Measurements from ENCODE around the gene NEU3. TPM values are rescaled to one million over a fixed set of nuclear protein-coding genes. Genes with fewer than 3 reads are reported as not detected.

Gene NEU3
- total RNA-seq, 1 experiment from 2014 or later = 16.4 TPM

- ATAC-seq (no peak), DNase-seq (ENCODE audit: low spot score) (no peak)
- no peak overlapping the region; the same call in 1 of the 2 replicates for H3K27ac Mint-ChIP-seq
- no peaks in the 10 kb centered on the region for H3K9me3 Mint-ChIP-seq
- H3K36me3 Mint-ChIP-seq = peaks cover 9% of the 10 kb centered on the region; the same call in 1 of the 2 replicates
- ChIA-PET POLR2A (no interaction called here), CTCF (no interaction called here)
- H3K4me1 Mint-ChIP-seq = no peaks in the 10 kb centered on the region
- H3K4me3 Mint-ChIP-seq = no peak overlapping the region
- H3K27me3 Mint-ChIP-seq (ENCODE audit: low read depth) = no peaks in the 10 kb centered on the region
- TF ChIP-seq ZNF317 (CRISPR knock-in tag; IDR thresholded peaks at IDR 0.05; ENCODE audit: borderline replicate concordance, low read depth) = no peak
- no peak for TF ChIP-seq JAZF1 (CRISPR knock-in tag; IDR thresholded peaks at IDR 0.05)
- no peak for TF ChIP-seq FOXJ3 (CRISPR knock-in tag; IDR thresholded peaks at IDR 0.05; ENCODE audit: borderline replicate concordance)
- TF ChIP-seq, protein P1, sequence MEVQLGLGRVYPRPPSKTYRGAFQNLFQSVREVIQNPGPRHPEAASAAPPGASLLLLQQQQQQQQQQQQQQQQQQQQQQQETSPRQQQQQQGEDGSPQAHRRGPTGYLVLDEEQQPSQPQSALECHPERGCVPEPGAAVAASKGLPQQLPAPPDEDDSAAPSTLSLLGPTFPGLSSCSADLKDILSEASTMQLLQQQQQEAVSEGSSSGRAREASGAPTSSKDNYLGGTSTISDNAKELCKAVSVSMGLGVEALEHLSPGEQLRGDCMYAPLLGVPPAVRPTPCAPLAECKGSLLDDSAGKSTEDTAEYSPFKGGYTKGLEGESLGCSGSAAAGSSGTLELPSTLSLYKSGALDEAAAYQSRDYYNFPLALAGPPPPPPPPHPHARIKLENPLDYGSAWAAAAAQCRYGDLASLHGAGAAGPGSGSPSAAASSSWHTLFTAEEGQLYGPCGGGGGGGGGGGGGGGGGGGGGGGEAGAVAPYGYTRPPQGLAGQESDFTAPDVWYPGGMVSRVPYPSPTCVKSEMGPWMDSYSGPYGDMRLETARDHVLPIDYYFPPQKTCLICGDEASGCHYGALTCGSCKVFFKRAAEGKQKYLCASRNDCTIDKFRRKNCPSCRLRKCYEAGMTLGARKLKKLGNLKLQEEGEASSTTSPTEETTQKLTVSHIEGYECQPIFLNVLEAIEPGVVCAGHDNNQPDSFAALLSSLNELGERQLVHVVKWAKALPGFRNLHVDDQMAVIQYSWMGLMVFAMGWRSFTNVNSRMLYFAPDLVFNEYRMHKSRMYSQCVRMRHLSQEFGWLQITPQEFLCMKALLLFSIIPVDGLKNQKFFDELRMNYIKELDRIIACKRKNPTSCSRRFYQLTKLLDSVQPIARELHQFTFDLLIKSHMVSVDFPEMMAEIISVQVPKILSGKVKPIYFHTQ (CRISPR knock-in tag; IDR thresholded peaks at IDR 0.05) = no peak
- TF ChIP-seq ZNF396 (CRISPR knock-in tag; IDR thresholded peaks at IDR 0.05; ENCODE audit: borderline replicate concordance) = no peak
- TF ChIP-seq PREB (CRISPR knock-in tag; IDR thresholded peaks at IDR 0.05; ENCODE audit: borderline replicate concordance) = no peak
- TF ChIP-seq SP1 (CRISPR knock-in tag; conservative IDR thresholded peaks at IDR 0.05) = no peak
- TF ChIP-seq RELA (CRISPR knock-in tag; IDR thresholded peaks at IDR 0.05; ENCODE audit: borderline replicate concordance) = no peak
- TF ChIP-seq ATF3 (CRISPR knock-in tag; conservative IDR thresholded peaks at IDR 0.05) = no peak
- TF ChIP-seq ATF1 (CRISPR knock-in tag; IDR thresholded peaks at IDR 0.05) = no peak
- no peak for TF ChIP-seq ETV6 (CRISPR knock-in tag; IDR thresholded peaks at IDR 0.05)
- TF ChIP-seq, protein P2, sequence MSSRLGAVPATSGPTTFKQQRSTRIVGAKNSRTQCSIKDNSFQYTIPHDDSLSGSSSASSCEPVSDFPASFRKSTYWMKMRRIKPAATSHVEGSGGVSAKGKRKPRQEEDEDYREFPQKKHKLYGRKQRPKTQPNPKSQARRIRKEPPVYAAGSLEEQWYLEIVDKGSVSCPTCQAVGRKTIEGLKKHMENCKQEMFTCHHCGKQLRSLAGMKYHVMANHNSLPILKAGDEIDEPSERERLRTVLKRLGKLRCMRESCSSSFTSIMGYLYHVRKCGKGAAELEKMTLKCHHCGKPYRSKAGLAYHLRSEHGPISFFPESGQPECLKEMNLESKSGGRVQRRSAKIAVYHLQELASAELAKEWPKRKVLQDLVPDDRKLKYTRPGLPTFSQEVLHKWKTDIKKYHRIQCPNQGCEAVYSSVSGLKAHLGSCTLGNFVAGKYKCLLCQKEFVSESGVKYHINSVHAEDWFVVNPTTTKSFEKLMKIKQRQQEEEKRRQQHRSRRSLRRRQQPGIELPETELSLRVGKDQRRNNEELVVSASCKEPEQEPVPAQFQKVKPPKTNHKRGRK (CRISPR knock-in tag; IDR thresholded peaks at IDR 0.05; ENCODE audit: borderline replicate concordance) = no peak
- TF ChIP-seq ATF2 (CRISPR knock-in tag; IDR thresholded peaks at IDR 0.05; ENCODE audit: borderline replicate concordance, low read depth) = no peak
- TF ChIP-seq GRHL2 (CRISPR knock-in tag; IDR thresholded peaks at IDR 0.05; ENCODE audit: insufficient replicate concordance, severe bottlenecking) = no peak
- no peak for TF ChIP-seq NR3C1 (CRISPR knock-in tag; conservative IDR thresholded peaks at IDR 0.05; ENCODE audit: low read depth)
- TF ChIP-seq, protein P3, sequence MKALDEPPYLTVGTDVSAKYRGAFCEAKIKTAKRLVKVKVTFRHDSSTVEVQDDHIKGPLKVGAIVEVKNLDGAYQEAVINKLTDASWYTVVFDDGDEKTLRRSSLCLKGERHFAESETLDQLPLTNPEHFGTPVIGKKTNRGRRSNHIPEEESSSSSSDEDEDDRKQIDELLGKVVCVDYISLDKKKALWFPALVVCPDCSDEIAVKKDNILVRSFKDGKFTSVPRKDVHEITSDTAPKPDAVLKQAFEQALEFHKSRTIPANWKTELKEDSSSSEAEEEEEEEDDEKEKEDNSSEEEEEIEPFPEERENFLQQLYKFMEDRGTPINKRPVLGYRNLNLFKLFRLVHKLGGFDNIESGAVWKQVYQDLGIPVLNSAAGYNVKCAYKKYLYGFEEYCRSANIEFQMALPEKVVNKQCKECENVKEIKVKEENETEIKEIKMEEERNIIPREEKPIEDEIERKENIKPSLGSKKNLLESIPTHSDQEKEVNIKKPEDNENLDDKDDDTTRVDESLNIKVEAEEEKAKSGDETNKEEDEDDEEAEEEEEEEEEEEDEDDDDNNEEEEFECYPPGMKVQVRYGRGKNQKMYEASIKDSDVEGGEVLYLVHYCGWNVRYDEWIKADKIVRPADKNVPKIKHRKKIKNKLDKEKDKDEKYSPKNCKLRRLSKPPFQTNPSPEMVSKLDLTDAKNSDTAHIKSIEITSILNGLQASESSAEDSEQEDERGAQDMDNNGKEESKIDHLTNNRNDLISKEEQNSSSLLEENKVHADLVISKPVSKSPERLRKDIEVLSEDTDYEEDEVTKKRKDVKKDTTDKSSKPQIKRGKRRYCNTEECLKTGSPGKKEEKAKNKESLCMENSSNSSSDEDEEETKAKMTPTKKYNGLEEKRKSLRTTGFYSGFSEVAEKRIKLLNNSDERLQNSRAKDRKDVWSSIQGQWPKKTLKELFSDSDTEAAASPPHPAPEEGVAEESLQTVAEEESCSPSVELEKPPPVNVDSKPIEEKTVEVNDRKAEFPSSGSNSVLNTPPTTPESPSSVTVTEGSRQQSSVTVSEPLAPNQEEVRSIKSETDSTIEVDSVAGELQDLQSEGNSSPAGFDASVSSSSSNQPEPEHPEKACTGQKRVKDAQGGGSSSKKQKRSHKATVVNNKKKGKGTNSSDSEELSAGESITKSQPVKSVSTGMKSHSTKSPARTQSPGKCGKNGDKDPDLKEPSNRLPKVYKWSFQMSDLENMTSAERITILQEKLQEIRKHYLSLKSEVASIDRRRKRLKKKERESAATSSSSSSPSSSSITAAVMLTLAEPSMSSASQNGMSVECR (CRISPR knock-in tag; IDR thresholded peaks at IDR 0.05; ENCODE audit: borderline replicate concordance) = no peak
- TF ChIP-seq, protein P4, sequence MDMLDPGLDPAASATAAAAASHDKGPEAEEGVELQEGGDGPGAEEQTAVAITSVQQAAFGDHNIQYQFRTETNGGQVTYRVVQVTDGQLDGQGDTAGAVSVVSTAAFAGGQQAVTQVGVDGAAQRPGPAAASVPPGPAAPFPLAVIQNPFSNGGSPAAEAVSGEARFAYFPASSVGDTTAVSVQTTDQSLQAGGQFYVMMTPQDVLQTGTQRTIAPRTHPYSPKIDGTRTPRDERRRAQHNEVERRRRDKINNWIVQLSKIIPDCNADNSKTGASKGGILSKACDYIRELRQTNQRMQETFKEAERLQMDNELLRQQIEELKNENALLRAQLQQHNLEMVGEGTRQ (CRISPR knock-in tag; IDR thresholded peaks at IDR 0.05) = no peak
- TF ChIP-seq, protein P5, sequence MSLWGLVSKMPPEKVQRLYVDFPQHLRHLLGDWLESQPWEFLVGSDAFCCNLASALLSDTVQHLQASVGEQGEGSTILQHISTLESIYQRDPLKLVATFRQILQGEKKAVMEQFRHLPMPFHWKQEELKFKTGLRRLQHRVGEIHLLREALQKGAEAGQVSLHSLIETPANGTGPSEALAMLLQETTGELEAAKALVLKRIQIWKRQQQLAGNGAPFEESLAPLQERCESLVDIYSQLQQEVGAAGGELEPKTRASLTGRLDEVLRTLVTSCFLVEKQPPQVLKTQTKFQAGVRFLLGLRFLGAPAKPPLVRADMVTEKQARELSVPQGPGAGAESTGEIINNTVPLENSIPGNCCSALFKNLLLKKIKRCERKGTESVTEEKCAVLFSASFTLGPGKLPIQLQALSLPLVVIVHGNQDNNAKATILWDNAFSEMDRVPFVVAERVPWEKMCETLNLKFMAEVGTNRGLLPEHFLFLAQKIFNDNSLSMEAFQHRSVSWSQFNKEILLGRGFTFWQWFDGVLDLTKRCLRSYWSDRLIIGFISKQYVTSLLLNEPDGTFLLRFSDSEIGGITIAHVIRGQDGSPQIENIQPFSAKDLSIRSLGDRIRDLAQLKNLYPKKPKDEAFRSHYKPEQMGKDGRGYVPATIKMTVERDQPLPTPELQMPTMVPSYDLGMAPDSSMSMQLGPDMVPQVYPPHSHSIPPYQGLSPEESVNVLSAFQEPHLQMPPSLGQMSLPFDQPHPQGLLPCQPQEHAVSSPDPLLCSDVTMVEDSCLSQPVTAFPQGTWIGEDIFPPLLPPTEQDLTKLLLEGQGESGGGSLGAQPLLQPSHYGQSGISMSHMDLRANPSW (CRISPR knock-in tag; conservative IDR thresholded peaks at IDR 0.05; ENCODE audit: low read depth) = no peak
Measured at GRCh38 chr11:74980634-74981033, 8.1 kb upstream of the NEU3 start.

All from WTC11 (cell line).